ENCODE measurements around the gene PGF. TPM values are rescaled to one million over a fixed set of nuclear protein-coding genes. Genes with fewer than 3 reads are reported as not detected.

The PGF gene
- total RNA-seq, 4 donors from 2014 or later = 9.7 to 10.5 (median 10.1) TPM; not detected in 1

- Histone ChIP-seq H3K9me3 (no peaks in the 10 kb centered on the region), H3K36me3 (no peaks in the 10 kb centered on the region), H3K27me3 (no peaks in the 10 kb centered on the region), H3K27ac (no peak overlapping the region), H3K4me1 (peaks cover under 1 to 12% (median 3%) of the 10 kb centered on the region in 4 donors), H3K4me3 (no peak overlapping the region)
- TF ChIP-seq POLR2A (IDR thresholded peaks at IDR 0.05) = no peak
- TF ChIP-seq EP300 (IDR thresholded peaks at IDR 0.05; ENCODE audit: low read depth) = no peak
- TF ChIP-seq, protein P1, sequence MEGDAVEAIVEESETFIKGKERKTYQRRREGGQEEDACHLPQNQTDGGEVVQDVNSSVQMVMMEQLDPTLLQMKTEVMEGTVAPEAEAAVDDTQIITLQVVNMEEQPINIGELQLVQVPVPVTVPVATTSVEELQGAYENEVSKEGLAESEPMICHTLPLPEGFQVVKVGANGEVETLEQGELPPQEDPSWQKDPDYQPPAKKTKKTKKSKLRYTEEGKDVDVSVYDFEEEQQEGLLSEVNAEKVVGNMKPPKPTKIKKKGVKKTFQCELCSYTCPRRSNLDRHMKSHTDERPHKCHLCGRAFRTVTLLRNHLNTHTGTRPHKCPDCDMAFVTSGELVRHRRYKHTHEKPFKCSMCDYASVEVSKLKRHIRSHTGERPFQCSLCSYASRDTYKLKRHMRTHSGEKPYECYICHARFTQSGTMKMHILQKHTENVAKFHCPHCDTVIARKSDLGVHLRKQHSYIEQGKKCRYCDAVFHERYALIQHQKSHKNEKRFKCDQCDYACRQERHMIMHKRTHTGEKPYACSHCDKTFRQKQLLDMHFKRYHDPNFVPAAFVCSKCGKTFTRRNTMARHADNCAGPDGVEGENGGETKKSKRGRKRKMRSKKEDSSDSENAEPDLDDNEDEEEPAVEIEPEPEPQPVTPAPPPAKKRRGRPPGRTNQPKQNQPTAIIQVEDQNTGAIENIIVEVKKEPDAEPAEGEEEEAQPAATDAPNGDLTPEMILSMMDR (IDR thresholded peaks at IDR 0.05) = no peak
- intact Hi-C loops (cut with DNase I; ENCODE audit: low total_unique reads) (no loop called here), in situ Hi-C loops (cut with MboI; ENCODE audit: low pct_ligation_motif_present in 1 of 4, low pct_unique_long_range_greater_than_20kb in 1 of 4, low sequenced_read_pairs in 3 of 4) (loop anchor here in 1 of 4 donors (10.0 kb wide), 1 partner anchor 48 kb away; no protein-coding TSS in a partner anchor)
- DNase-seq = no peak
- WGBS, 2 donors (ENCODE audit: low coverage in 1 of 2) = 97 to 100% methylated on average over 1 to 10 of the region's 10 CpGs
Measured at GRCh38 chr14:74912801-74913200, 42.6 kb downstream of the PGF start.

- Histone ChIP-seq H3K27ac (no peak overlapping the region), H3K9me3 (no peaks in the 10 kb centered on the region), H3K36me3 (no peaks in the 10 kb centered on the region), H3K4me1 (peaks cover 6 to 14% (median 8%) of the 10 kb centered on the region in 4 donors), H3K4me3 (no peak overlapping the region), H3K27me3 (no peaks in the 10 kb centered on the region)
- in situ Hi-C loops (cut with MboI; ENCODE audit: low pct_ligation_motif_present in 1 of 4, low pct_unique_long_range_greater_than_20kb in 1 of 4, low sequenced_read_pairs in 3 of 4) (loop anchor here in 1 of 4 donors (10.0 kb wide), 1 partner anchor 47 kb away; no protein-coding TSS in a partner anchor), intact Hi-C loops (cut with DNase I; ENCODE audit: low total_unique reads) (no loop called here)
- no peak for DNase-seq
- 100% methylated on average over 3 of the region's 6 CpGs; no CpG with 5 or more reads in 1 of the 2 donors for WGBS, 2 donors (ENCODE audit: low coverage in 1 of 2)
- no peak for TF ChIP-seq EP300 (IDR thresholded peaks at IDR 0.05; ENCODE audit: low read depth)
- TF ChIP-seq, protein P1 (IDR thresholded peaks at IDR 0.05) = no peak
- no peak for TF ChIP-seq POLR2A (IDR thresholded peaks at IDR 0.05)
- no peak for TF ChIP-seq POLR2AphosphoS5 (IDR thresholded peaks at IDR 0.05)
Measured at GRCh38 chr14:74912111-74912510, 43.3 kb downstream of the PGF start.

GRCh38 chr14:74911704-74912103 is 43.7 kb downstream of the PGF start:
- Histone ChIP-seq H3K9me3 (no peaks in the 10 kb centered on the region), H3K4me1 (peaks cover 6 to 12% (median 9%) of the 10 kb centered on the region in 4 donors), H3K27me3 (no peaks in the 10 kb centered on the region), H3K36me3 (no peaks in the 10 kb centered on the region), H3K27ac (no peak overlapping the region), H3K4me3 (no peak overlapping the region)
- in situ Hi-C loops (cut with MboI; ENCODE audit: low pct_ligation_motif_present in 1 of 4, low pct_unique_long_range_greater_than_20kb in 1 of 4, low sequenced_read_pairs in 3 of 4) (loop anchor here in 1 of 4 donors (10.0 kb wide), 1 partner anchor 47 kb away; no protein-coding TSS in a partner anchor), intact Hi-C loops (cut with DNase I; ENCODE audit: low total_unique reads) (no loop called here)
- DNase-seq = no peak
- no peak for TF ChIP-seq EP300 (IDR thresholded peaks at IDR 0.05; ENCODE audit: low read depth)
- TF ChIP-seq, protein P1 (IDR thresholded peaks at IDR 0.05) = no peak
- no peak for TF ChIP-seq POLR2AphosphoS5 (IDR thresholded peaks at IDR 0.05)
- TF ChIP-seq POLR2A (IDR thresholded peaks at IDR 0.05) = no peak
- WGBS, 2 donors (ENCODE audit: low coverage in 1 of 2) = 78% methylated on average over 5 of the region's 5 CpGs; no CpG with 5 or more reads in 1 of the 2 donors

DNA sequence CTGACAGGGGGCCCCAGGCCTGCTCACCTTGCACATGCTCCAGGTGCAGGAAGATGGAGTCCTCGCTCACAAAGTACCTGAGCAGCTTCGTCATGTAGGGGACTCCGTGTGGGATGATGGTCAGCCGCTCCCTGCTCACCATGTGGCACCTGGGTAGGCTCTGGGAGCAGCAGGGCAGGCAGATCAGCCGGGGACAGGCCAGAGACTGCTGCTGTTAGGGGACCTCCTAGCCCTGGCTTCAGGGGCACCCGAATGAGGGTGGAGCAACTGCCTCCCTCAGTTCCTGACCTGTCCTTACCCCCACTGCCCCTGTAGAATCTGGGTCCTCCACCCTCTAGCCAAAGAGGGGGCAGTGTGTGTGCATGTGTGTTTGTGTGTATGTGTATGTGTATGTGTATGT is 44.2 kb downstream of the PGF start:
- WGBS, 2 donors (ENCODE audit: low coverage in 1 of 2) = 79% methylated on average over 6 of the region's 6 CpGs; no CpG with 5 or more reads in 1 of the 2 donors
- intact Hi-C loops (cut with DNase I; ENCODE audit: low total_unique reads) = no loop called here
- in situ Hi-C loops (cut with MboI; ENCODE audit: low pct_ligation_motif_present in 1 of 4, low pct_unique_long_range_greater_than_20kb in 1 of 4, low sequenced_read_pairs in 3 of 4) = loop anchor here in 1 of 4 donors (10.0 kb wide), 1 partner anchor 46 kb away; no protein-coding TSS in a partner anchor

More for the DNA sequence above, 44.2 kb downstream of the PGF start:
- Histone ChIP-seq H3K4me3 (no peak overlapping the region), H3K27ac (no peak overlapping the region), H3K36me3 (no peaks in the 10 kb centered on the region), H3K9me3 (no peaks in the 10 kb centered on the region), H3K27me3 (no peaks in the 10 kb centered on the region), H3K4me1 (peaks cover 6 to 12% (median 9%) of the 10 kb centered on the region in 4 donors)
- TF ChIP-seq EP300 (IDR thresholded peaks at IDR 0.05; ENCODE audit: low read depth) = no peak
- no peak for TF ChIP-seq POLR2AphosphoS5 (IDR thresholded peaks at IDR 0.05)
- TF ChIP-seq, protein P1 (IDR thresholded peaks at IDR 0.05) = no peak
- TF ChIP-seq POLR2A (IDR thresholded peaks at IDR 0.05) = no peak
- no peak for DNase-seq

All from transverse colon (tissue), 4 donors.